Breast epithelium (tissue), 3 donors: ENCODE results near the gene FBXO24.

ENCODE experiments used
- POLR2A ChIP-seq: fragments of 450-650 bp; IDR thresholded peaks from one replicate; pipeline ENCODE4 v1.6.1; 2016; ENCODE audit warnings: antibody characterized with exemption, mild to moderate bottlenecking, moderate library complexity
- POLR2AphosphoS5 ChIP-seq, 3 donors: sonication (generic); formaldehyde crosslinking; IDR thresholded peaks; one replicate each; pipeline ENCODE4 v1.6.1; 2017; ENCODE audit warnings: antibody characterized with exemption in 3 of 3
- TF ChIP-seq, protein P1 (sequence below), 3 donors: fragments of 450-650 bp; IDR thresholded peaks; one replicate each; pipeline ENCODE4 v1.5.1; 2016 to 2017; ENCODE audit warnings: antibody characterized with exemption in 3 of 3, mild to moderate bottlenecking in 3 of 3, moderate library complexity in 3 of 3

DNA sequence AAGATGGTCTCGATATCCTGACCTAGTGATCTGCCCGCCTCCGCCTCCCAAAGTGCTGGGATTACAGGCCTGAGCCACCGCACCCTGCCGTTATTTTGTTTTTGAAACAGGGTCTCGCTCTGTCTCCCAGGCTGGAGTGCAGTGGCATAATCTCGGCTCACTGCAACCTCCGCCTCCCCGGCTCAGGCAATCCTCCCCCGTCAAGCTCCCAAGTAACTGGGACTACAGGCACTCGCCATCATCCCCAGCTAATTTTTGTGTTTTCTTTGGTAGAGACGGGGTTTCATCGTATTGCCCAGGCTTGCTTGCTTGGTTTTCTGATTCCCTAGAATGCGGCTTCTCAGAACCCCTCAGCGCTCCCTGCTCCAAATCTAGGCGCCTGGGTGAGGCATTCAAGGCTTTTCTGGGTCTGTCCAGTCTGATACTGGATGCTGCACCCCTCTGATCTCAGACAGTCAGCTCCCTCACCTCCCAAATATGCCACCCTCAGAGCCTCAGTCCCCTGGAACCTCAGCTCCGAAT, 53.9 kb downstream of the FBXO24 start:
- TF ChIP-seq, protein P1, sequence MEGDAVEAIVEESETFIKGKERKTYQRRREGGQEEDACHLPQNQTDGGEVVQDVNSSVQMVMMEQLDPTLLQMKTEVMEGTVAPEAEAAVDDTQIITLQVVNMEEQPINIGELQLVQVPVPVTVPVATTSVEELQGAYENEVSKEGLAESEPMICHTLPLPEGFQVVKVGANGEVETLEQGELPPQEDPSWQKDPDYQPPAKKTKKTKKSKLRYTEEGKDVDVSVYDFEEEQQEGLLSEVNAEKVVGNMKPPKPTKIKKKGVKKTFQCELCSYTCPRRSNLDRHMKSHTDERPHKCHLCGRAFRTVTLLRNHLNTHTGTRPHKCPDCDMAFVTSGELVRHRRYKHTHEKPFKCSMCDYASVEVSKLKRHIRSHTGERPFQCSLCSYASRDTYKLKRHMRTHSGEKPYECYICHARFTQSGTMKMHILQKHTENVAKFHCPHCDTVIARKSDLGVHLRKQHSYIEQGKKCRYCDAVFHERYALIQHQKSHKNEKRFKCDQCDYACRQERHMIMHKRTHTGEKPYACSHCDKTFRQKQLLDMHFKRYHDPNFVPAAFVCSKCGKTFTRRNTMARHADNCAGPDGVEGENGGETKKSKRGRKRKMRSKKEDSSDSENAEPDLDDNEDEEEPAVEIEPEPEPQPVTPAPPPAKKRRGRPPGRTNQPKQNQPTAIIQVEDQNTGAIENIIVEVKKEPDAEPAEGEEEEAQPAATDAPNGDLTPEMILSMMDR (IDR thresholded peaks at IDR 0.05), result no peak
- TF ChIP-seq POLR2AphosphoS5 (IDR thresholded peaks at IDR 0.05), result no peak
- TF ChIP-seq POLR2A, result no peak
